GM12878 (cell line): Measurements from ENCODE around the gene COL4A1. TPM values are rescaled to one million over a fixed set of nuclear protein-coding genes. Genes with fewer than 3 reads are reported as not detected.

Source experiments
- ATAC-seq: fragments of 200-7000 bp; cut with Tn5 transposase; 3 replicates; pipeline ENCODE4 v1.9.1; 2020; ENCODE audit warnings: mild to moderate bottlenecking, moderate library complexity
- BruUV-seq: library from RNA; stranded (reverse); fragments of 400-500 nt; replicated peaks from 2 replicates; lab custom pipeline; 2021; lab: Mats Ljungman, UMichigan
- CTCF ChIA-PET: fragments of 300-600 bp; sonication (Branson Sonifier 250); formaldehyde crosslinking; extraction: SDS; loops from one replicate; lab custom pipeline; 2021; ENCODE audit warnings: inconsistent platforms; lab: Yijun Ruan, JAX
- POLR2A ChIA-PET: fragments of 350-600 bp; formaldehyde crosslinking; extraction: SDS; loops from one replicate; lab custom pipeline; 2021; ENCODE audit warnings: inconsistent platforms; lab: Charles Lee
- RAD21 ChIA-PET: fragments of 300-600 bp; sonication (Branson Sonifier 250); formaldehyde crosslinking; loops from one replicate; lab custom pipeline; 2023; ENCODE audit warnings: antibody characterized with exemption; ENCODE audit not compliant: unreplicated experiment; lab: Charles Lee
- SMC1A ChIA-PET: fragments of 300-600 bp; sonication (Branson Sonifier 250); formaldehyde crosslinking; loops from one replicate; lab custom pipeline; 2023; ENCODE audit not compliant: unreplicated experiment, uncharacterized antibody; lab: Charles Lee
- DNase-seq: peaks from one replicate; pipeline ENCODE4 v3.0.0-alpha.2; 2011; ENCODE audit warnings: low read depth, low spot score
- FAIRE-seq: peaks from 3 replicates; lab custom pipeline; 2011; peaks lifted over from hg19 to GRCh38; lab: Jason Lieb, UNC
- H2AFZ ChIP-seq: 2 replicates; pipeline ENCODE4 v1.6.0; 2011; ENCODE audit warnings: low read depth, low read length, control low read depth; ENCODE audit not compliant: control insufficient read depth
- H3K27ac ChIP-seq: 2 replicates; pipeline ENCODE4 v1.5.1; 2011; ENCODE audit warnings: control low read depth; ENCODE audit not compliant: control insufficient read depth, insufficient read depth
- H3K27me3 ChIP-seq, 2 experiments: replicated peaks in 1 of 2; 2 replicates each; pipeline versions ENCODE4 v1.6.0 to v1.6.1; 2011; ENCODE audit warnings: low read length in 1 of 2; ENCODE audit not compliant: control insufficient read depth in 2 of 2, insufficient read depth in 2 of 2
- H3K36me3 ChIP-seq, 2 experiments: 2 replicates each; pipeline ENCODE4 v1.5.1; 2011; ENCODE audit warnings: low read length in 1 of 2; ENCODE audit not compliant: control insufficient read depth in 2 of 2, insufficient read depth in 2 of 2
- H3K4me1 ChIP-seq: 2 replicates; pipeline ENCODE4 v1.6.1; 2011; ENCODE audit warnings: mild to moderate bottlenecking, low read length, moderate library complexity, mixed read lengths; ENCODE audit not compliant: control insufficient read depth, insufficient read depth
- H3K4me2 ChIP-seq: 2 replicates; pipeline ENCODE4 v1.6.0; 2011; ENCODE audit warnings: control low read depth; ENCODE audit not compliant: control insufficient read depth, insufficient read depth
- H3K4me3 ChIP-seq: fragments of 200-600 bp; sonication (generic); 2 replicates; pipeline ENCODE4 v1.5.1; 2016
- H3K79me2 ChIP-seq: 2 replicates; pipeline ENCODE4 v1.6.0; 2011; ENCODE audit warnings: low read length; ENCODE audit not compliant: control insufficient read depth, insufficient read depth
- H3K9ac ChIP-seq: 2 replicates; pipeline ENCODE4 v1.8.0; 2011; ENCODE audit warnings: low read length, control low read depth, mixed read lengths; ENCODE audit not compliant: control insufficient read depth, insufficient read depth
- H3K9me3 ChIP-seq: replicated peaks from 3 replicates; pipeline ENCODE4 v1.5.1; 2011; ENCODE audit warnings: mild to moderate bottlenecking, low read length; ENCODE audit not compliant: control insufficient read depth, insufficient read depth
- H4K20me1 ChIP-seq: 2 replicates; pipeline ENCODE4 v1.6.0; 2011; ENCODE audit not compliant: control insufficient read depth, insufficient read depth
- BACH1 ChIP-seq: fragments of 450-650 bp; IDR thresholded peaks from 2 replicates; pipeline ENCODE4 v1.6.1; 2017; ENCODE audit warnings: mild to moderate bottlenecking, borderline replicate concordance
- BCL11A ChIP-seq: IDR thresholded peaks from 2 replicates; pipeline ENCODE4 v1.6.1; 2011; ENCODE audit warnings: low read depth, low read length
- EP300 ChIP-seq, 2 experiments: fragments of 150-350 bp in 1 of 2; IDR thresholded peaks; 2 replicates each; pipeline ENCODE4 v1.6.1; 2011 to 2012; ENCODE audit warnings: low read depth in 2 of 2, low read length in 2 of 2, borderline replicate concordance in 1 of 2, improper control_type of control experiment in 1 of 2, inconsistent platforms in 1 of 2; ENCODE audit not compliant: control insufficient read depth in 1 of 2
- ESRRA ChIP-seq: IDR thresholded peaks from 2 replicates; pipeline ENCODE4 v1.6.1; 2012; ENCODE audit warnings: mild to moderate bottlenecking, low read length, improper control_type of control experiment
- MXI1 ChIP-seq: fragments of 150-350 bp; IDR thresholded peaks from 2 replicates; pipeline ENCODE4 v1.6.1; 2011; ENCODE audit warnings: low read depth, mild to moderate bottlenecking, inconsistent platforms, low read length, improper control_type of control experiment
- MYC ChIP-seq: IDR thresholded peaks from 2 replicates; pipeline ENCODE4 v1.6.1; 2011; ENCODE audit warnings: mild to moderate bottlenecking, low read length, moderate library complexity, inconsistent platforms; ENCODE audit not compliant: insufficient read depth, insufficient replicate concordance, insufficient read length, severe bottlenecking
- ZSCAN29 ChIP-seq: fragments of 450-650 bp; IDR thresholded peaks from 2 replicates; pipeline ENCODE4 v1.6.1; 2017; ENCODE audit warnings: mild to moderate bottlenecking, moderate library complexity
- ZZZ3 ChIP-seq: IDR thresholded peaks from 2 replicates; pipeline ENCODE4 v1.6.1; 2011; ENCODE audit warnings: low read depth; ENCODE audit not compliant: control insufficient read depth, insufficient read length
- WGBS: methylation state at CpG from one replicate; pipeline ENCODE4 v1.1.6; 2016; ENCODE audit warnings: low lambda C conversion rate; ENCODE audit not compliant: insufficient replicate concordance, insufficient coverage; ENCODE audit errors: missing lambda C conversion rate; 5-methylcytosine and 5-hydroxymethylcytosine counted together
- in situ Hi-C: fragments of 300-500 bp; cut with MboI; formaldehyde crosslinking; loops from 9 replicates; pipeline ENCODE4 v1.14.3; 2018; ENCODE audit warnings: mixed read lengths
- intact Hi-C: fragments of 100-400 bp; cut with micrococcal nuclease; formaldehyde crosslinking; loops from one replicate; pipeline ENCODE4 v1.14.2; 2022; ENCODE audit not compliant: unreplicated experiment
- polyA plus RNA-seq, 11 experiments: library from polyadenylated mRNA; depleted of rRNA in 4 of 11; unstranded in 6 of 11; stranded (reverse) in 5 of 11; fragments of >200 nt; fragmentation: Nextera tagmentation in 4 of 11; fragmentation: Illumina TruSeq in 1 of 11; extraction: Ambion mirVana in 4 of 11; extraction: Trizol in 1 of 11; gene quantifications; 1 replicate in 1 of 11; 2 replicates in 10 of 11; pipeline versions ENCODE4 v1.2.1 to v1.2.3, GENCODE V29; 2011 to 2016; ENCODE audit warnings: inconsistent platforms in 2 of 11, missing spikeins in 2 of 11, low read depth in 1 of 11
- total RNA-seq, 4 experiments: library from RNA; depleted of rRNA in 3 of 4; stranded (reverse); fragments of >200 nt in 3 of 4; fragmentation: Illumina TruSeq in 1 of 4; extraction: Trizol in 1 of 4; gene quantifications; 2 replicates each; pipeline versions ENCODE4 v1.2.1 to v1.2.3, GENCODE V29; 2013 to 2021
- TF ChIP-seq, protein P1 (sequence below): fragments of 450-650 bp; IDR thresholded peaks from 2 replicates; pipeline ENCODE4 v1.6.1; 2017; ENCODE audit warnings: low read depth, mild to moderate bottlenecking, moderate library complexity

COL4A1 gene
- total and polyA plus RNA-seq, 10 of the 15 experiments (the other 5 are each of a cell fraction or from before 2014, with no cell fraction given), result 0.07 to 0.31 (median 0.13) TPM; not detected in 6

GRCh38 chr13:110251193-110251819 is 55.7 kb downstream of the COL4A1 start (continued):
- TF ChIP-seq, protein P1, sequence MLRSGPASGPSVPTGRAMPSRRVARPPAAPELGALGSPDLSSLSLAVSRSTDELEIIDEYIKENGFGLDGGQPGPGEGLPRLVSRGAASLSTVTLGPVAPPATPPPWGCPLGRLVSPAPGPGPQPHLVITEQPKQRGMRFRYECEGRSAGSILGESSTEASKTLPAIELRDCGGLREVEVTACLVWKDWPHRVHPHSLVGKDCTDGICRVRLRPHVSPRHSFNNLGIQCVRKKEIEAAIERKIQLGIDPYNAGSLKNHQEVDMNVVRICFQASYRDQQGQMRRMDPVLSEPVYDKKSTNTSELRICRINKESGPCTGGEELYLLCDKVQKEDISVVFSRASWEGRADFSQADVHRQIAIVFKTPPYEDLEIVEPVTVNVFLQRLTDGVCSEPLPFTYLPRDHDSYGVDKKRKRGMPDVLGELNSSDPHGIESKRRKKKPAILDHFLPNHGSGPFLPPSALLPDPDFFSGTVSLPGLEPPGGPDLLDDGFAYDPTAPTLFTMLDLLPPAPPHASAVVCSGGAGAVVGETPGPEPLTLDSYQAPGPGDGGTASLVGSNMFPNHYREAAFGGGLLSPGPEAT, result no peak
- TF ChIP-seq ESRRA, result no peak

DNA sequence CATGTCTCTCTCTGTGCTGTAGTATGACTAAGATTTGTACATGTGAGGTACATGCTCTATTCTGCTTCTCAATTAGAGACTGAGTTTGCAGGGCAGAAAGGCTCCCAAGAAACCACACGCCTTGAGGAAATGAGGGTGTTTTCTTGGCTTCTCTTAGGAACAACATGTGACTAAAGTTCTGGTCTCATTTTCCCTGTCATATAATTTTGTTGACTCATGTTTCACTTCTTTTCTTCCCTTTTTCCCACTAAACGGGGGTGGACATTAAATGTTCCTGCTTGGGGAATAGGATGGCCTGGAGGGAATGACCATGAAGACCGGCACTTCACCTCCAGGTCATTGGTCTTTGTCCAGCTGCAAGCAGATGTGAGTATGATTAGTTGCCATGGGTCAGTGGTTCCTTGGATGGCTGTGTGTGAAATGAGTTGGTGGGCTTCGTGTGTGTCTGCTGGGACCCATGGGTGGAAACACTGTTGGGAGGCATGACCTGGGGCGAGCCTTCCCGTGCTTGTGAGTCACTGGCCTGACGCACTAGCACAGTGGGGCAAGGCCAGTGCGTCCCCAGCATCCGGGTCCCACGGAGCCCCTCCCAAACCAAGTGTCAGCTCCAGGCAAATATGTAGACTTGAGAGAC is 56.6 kb downstream of the COL4A1 start:
- H3K4me2 ChIP-seq, result no peak overlapping the region
- FAIRE-seq, result no peak
- RAD21 ChIA-PET, result interaction anchor here (0.9 to 4.4 kb wide), 2 partner anchors 160 to 194 kb away, joined by 3 to 15 read pairs; no protein-coding TSS in a partner anchor
- no peak for DNase-seq
- WGBS, result 17% methylated on average over 10 of the region's 10 CpGs
- intact Hi-C loops (no loop called here), in situ Hi-C loops (no loop called here)
- peak; percentile 30; the same call in 1 of the 3 replicates for ATAC-seq
- TF ChIP-seq EP300 (IDR thresholded peaks at IDR 0.05; ENCODE audit: borderline replicate concordance in 1 of 2, control insufficient read depth in 1 of 2, low read depth in 2 of 2, low read length in 2 of 2) (no peak), ZSCAN29 (no peak), ZZZ3 (no peak), BACH1 (no peak), BCL11A (no peak), MXI1 (no peak), MYC (no peak)
- H3K9me3 ChIP-seq, result no peaks in the 10 kb centered on the region; the same call in 2 of the 3 replicates
- H3K27me3 ChIP-seq, result no peaks in the 10 kb centered on the region
- H3K4me3 ChIP-seq, result no peak overlapping the region
- no peak overlapping the region for H3K27ac ChIP-seq
- SMC1A ChIA-PET, result interaction anchor here (1.5 to 2.0 kb wide), 3 partner anchors 22 to 193 kb away, joined by 4 to 10 read pairs (median 8); no protein-coding TSS in a partner anchor
- CTCF ChIA-PET, result interaction anchor here (0.7 to 1.1 kb wide), 3 partner anchors 12 to 194 kb away, joined by 3 to 6 read pairs (median 3); no protein-coding TSS in a partner anchor
- no peaks in the 10 kb centered on the region for H4K20me1 ChIP-seq
- H3K4me1 ChIP-seq, result no peaks in the 10 kb centered on the region
- H3K36me3 ChIP-seq, result no peaks in the 10 kb centered on the region
- H3K9ac ChIP-seq, result no peak overlapping the region
- H3K79me2 ChIP-seq, result no peaks in the 10 kb centered on the region
- POLR2A ChIA-PET, result no interaction called here
- BruUV-seq, result no TSS peak
- no peak overlapping the region for H2AFZ ChIP-seq
